SK-N-SH treated with all-trans-retinoic acid at 6 μM for 48 hours (cell line): ENCODE measurements around the gene BOD1L1.

ENCODE experiments used
- ARNTL ChIP-seq: fragments of 450-650 bp; formaldehyde crosslinking; IDR thresholded peaks from 2 replicates; pipeline ENCODE4 v1.5.0; 2020; ENCODE audit warnings: low read depth, mild to moderate bottlenecking, moderate library complexity, borderline replicate concordance
- CREB5 ChIP-seq: fragments of 250-450 bp; sonication (Bioruptor Pico); IDR thresholded peaks from 2 replicates; pipeline ENCODE4 v1.5.1; 2020; ENCODE audit warnings: low read depth, mild to moderate bottlenecking, moderate library complexity
- GLIS3 ChIP-seq: fragments of 250-450 bp; sonication (Bioruptor Pico); IDR thresholded peaks from 2 replicates; pipeline ENCODE4 v1.5.0; 2020; ENCODE audit warnings: mild to moderate bottlenecking, moderate library complexity
- OSR1 ChIP-seq: fragments of 250-450 bp; sonication (Bioruptor Pico); IDR thresholded peaks from 2 replicates; pipeline ENCODE4 v1.8.0; 2022; ENCODE audit warnings: moderate library complexity, mild to moderate bottlenecking, inconsistent platforms
- PATZ1 ChIP-seq: fragments of 250-450 bp; sonication (Bioruptor Pico); IDR thresholded peaks from 2 replicates; pipeline ENCODE4 v1.8.0; 2020; ENCODE audit warnings: mild to moderate bottlenecking, moderate library complexity, borderline replicate concordance
- SNAI2 ChIP-seq: fragments of 250-450 bp; sonication (Bioruptor Pico); IDR thresholded peaks from 2 replicates; pipeline ENCODE4 v1.5.0; 2020; ENCODE audit warnings: mild to moderate bottlenecking, moderate library complexity
- ZFP3 ChIP-seq: fragments of 250-450 bp; sonication (Bioruptor Pico); IDR thresholded peaks from 2 replicates; pipeline ENCODE4 v1.5.0; 2020; ENCODE audit warnings: mild to moderate bottlenecking, moderate library complexity
- ZFP30 ChIP-seq: fragments of 450-650 bp; formaldehyde crosslinking; IDR thresholded peaks from 2 replicates; pipeline ENCODE4 v1.5.0; 2022; ENCODE audit warnings: mild to moderate bottlenecking, moderate library complexity
- ZNF565 ChIP-seq: fragments of 450-650 bp; formaldehyde crosslinking; conservative IDR thresholded peaks from 2 replicates; pipeline ENCODE4 v1.5.0; 2020; ENCODE audit warnings: low read depth, mild to moderate bottlenecking, moderate library complexity

- no peak for TF ChIP-seq ARNTL
- no peak for TF ChIP-seq SNAI2 (CRISPR knock-in tag)
- TF ChIP-seq PATZ1 (CRISPR knock-in tag) = no peak
- TF ChIP-seq ZFP3 = no peak
- no peak for TF ChIP-seq CREB5 (CRISPR knock-in tag)
- no peak for TF ChIP-seq ZNF565 (CRISPR knock-in tag)
- TF ChIP-seq GLIS3 = no peak
- TF ChIP-seq ZFP30 (CRISPR knock-in tag) = no peak
- no peak for TF ChIP-seq OSR1 (CRISPR knock-in tag)
Measured at GRCh38 chr4:13523105-13523477, 104.4 kb downstream of the BOD1L1 start.
